Measurements from ENCODE around the gene APLP1.
"Not testable (repeated sequence)": the region's sequence is repeated elsewhere in the genome, so short reads cannot be mapped to it uniquely, and the experiment has no call there.

Gene APLP1

GRCh38 chr19:35856546-35857149 is 11.7 kb upstream of the APLP1 start, which contains the start of gene KIRREL2:
Gene KIRREL2 (plus strand): TSS chr19:35856911. CDS start chr19:35857120, 209 bp downstream.
- FAIRE-seq (peak; percentile 44), DNase-seq (ENCODE audit: insufficient read length) (no peak)
- TF ChIP-seq POLR2AphosphoS5 (IDR thresholded peaks at IDR 0.05; ENCODE audit: low read depth, low read length), result no peak

GRCh38 chr19:35858311-35858710 is 10.1 kb upstream of the APLP1 start:
- DNase-seq (ENCODE audit: insufficient read length) (no peak), FAIRE-seq (no peak)
- TF ChIP-seq POLR2AphosphoS5 (IDR thresholded peaks at IDR 0.05; ENCODE audit: low read depth, low read length) (no peak), POLR2A (IDR thresholded peaks at IDR 0.05; ENCODE audit: low read depth, low read length) (no peak), TAF1 (IDR thresholded peaks at IDR 0.05; ENCODE audit: borderline replicate concordance, low read depth, low read length) (no peak)

- FAIRE-seq (no peak), DNase-seq (ENCODE audit: insufficient read length) (no peak)
- no peak for TF ChIP-seq TAF1 (IDR thresholded peaks at IDR 0.05; ENCODE audit: borderline replicate concordance, low read depth, low read length)
- no peak for TF ChIP-seq POLR2A (IDR thresholded peaks at IDR 0.05; ENCODE audit: low read depth, low read length)
- TF ChIP-seq POLR2AphosphoS5 (IDR thresholded peaks at IDR 0.05; ENCODE audit: low read depth, low read length), result no peak
Observed at GRCh38 chr19:35859414-35859813, 9.0 kb upstream of the APLP1 start.

GRCh38 chr19:35860436-35860817 is 7.9 kb upstream of the APLP1 start:
- no peak for TF ChIP-seq TAF1 (IDR thresholded peaks at IDR 0.05; ENCODE audit: borderline replicate concordance, low read depth, low read length)
- no peak for TF ChIP-seq POLR2AphosphoS5 (IDR thresholded peaks at IDR 0.05; ENCODE audit: low read depth, low read length)
- no peak for TF ChIP-seq POLR2A (IDR thresholded peaks at IDR 0.05; ENCODE audit: low read depth, low read length)
- DNase-seq (ENCODE audit: insufficient read length), result no peak
- no peak for FAIRE-seq

GRCh38 chr19:35860818-35861639 is 7.3 kb upstream of the APLP1 start:
- no peak for TF ChIP-seq TAF1 (IDR thresholded peaks at IDR 0.05; ENCODE audit: borderline replicate concordance, low read depth, low read length)
- no peak for TF ChIP-seq POLR2A (IDR thresholded peaks at IDR 0.05; ENCODE audit: low read depth, low read length)
- TF ChIP-seq POLR2AphosphoS5 (IDR thresholded peaks at IDR 0.05; ENCODE audit: low read depth, low read length), result no peak
- DNase-seq (ENCODE audit: insufficient read length) (no peak), FAIRE-seq (no peak)

- no peak for FAIRE-seq
- no peak for DNase-seq (ENCODE audit: insufficient read length)
- TF ChIP-seq TAF1 (IDR thresholded peaks at IDR 0.05; ENCODE audit: borderline replicate concordance, low read depth, low read length) (no peak), POLR2A (IDR thresholded peaks at IDR 0.05; ENCODE audit: low read depth, low read length) (no peak)
Observed at GRCh38 chr19:35861640-35862160, 6.7 kb upstream of the APLP1 start.

GRCh38 chr19:35862528-35862927 is 5.8 kb upstream of the APLP1 start:
- DNase-seq (ENCODE audit: insufficient read length) (no peak), FAIRE-seq (no peak)
- TF ChIP-seq TAF1 (IDR thresholded peaks at IDR 0.05; ENCODE audit: borderline replicate concordance, low read depth, low read length), result no peak
- no peak for TF ChIP-seq POLR2A (IDR thresholded peaks at IDR 0.05; ENCODE audit: low read depth, low read length)
- no peak for TF ChIP-seq POLR2AphosphoS5 (IDR thresholded peaks at IDR 0.05; ENCODE audit: low read depth, low read length)

GRCh38 chr19:35863018-35863417 is 5.4 kb upstream of the APLP1 start:
- TF ChIP-seq POLR2AphosphoS5 (IDR thresholded peaks at IDR 0.05; ENCODE audit: low read depth, low read length) (no peak), TAF1 (IDR thresholded peaks at IDR 0.05; ENCODE audit: borderline replicate concordance, low read depth, low read length) (no peak), POLR2A (IDR thresholded peaks at IDR 0.05; ENCODE audit: low read depth, low read length) (no peak)
- DNase-seq (ENCODE audit: insufficient read length), result no peak
- FAIRE-seq, result no peak

GRCh38 chr19:35868823-35869326 is 501 bp downstream of the APLP1 start:
- DNase-seq (ENCODE audit: insufficient read length) (no peak), FAIRE-seq (no peak)
- TF ChIP-seq POLR2A (IDR thresholded peaks at IDR 0.05; ENCODE audit: low read depth, low read length), result no peak
- no peak for TF ChIP-seq TAF1 (IDR thresholded peaks at IDR 0.05; ENCODE audit: borderline replicate concordance, low read depth, low read length)
- TF ChIP-seq POLR2AphosphoS5 (IDR thresholded peaks at IDR 0.05; ENCODE audit: low read depth, low read length), result no peak

- peak; percentile 68 for DNase-seq (ENCODE audit: insufficient read length)
- TF ChIP-seq POLR2AphosphoS5 (IDR thresholded peaks at IDR 0.05; ENCODE audit: low read depth, low read length), result no peak
- no peak for TF ChIP-seq POLR2A (IDR thresholded peaks at IDR 0.05; ENCODE audit: low read depth, low read length)
- TF ChIP-seq TAF1 (IDR thresholded peaks at IDR 0.05; ENCODE audit: borderline replicate concordance, low read depth, low read length), result no peak
- FAIRE-seq, result peak; percentile 75
Observed at GRCh38 chr19:35869327-35870123, 1.2 kb downstream of the APLP1 start.

- DNase-seq (ENCODE audit: insufficient read length); FAIRE-seq: not testable (repeated sequence)
Observed at GRCh38 chr19:35870124-35870736, 1.9 kb downstream of the APLP1 start.
